GM23338 (cell line): ENCODE data around the gene PNPO. TPM values are rescaled to one million over a fixed set of nuclear protein-coding genes. Genes with fewer than 3 reads are reported as not detected.

Source experiments
- ATAC-seq: fragments of 200-7000 bp; cut with Tn5 transposase; 3 replicates; pipeline ENCODE4 v1.9.1; 2020
- DNase-seq: peaks from one replicate; pipeline ENCODE4 v3.0.0-alpha.2; 2015; ENCODE audit warnings: low spot score
- H2AFZ ChIP-seq: fragments of 200-600 bp; sonication (generic); 2 replicates; pipeline ENCODE4 v1.8.0; 2016; ENCODE audit warnings: antibody characterized with exemption, mild to moderate bottlenecking, moderate library complexity
- H3F3A ChIP-seq: fragments of 200-600 bp; sonication (generic); replicated peaks from 2 replicates; pipeline ENCODE4 v1.8.0; 2017; ENCODE audit warnings: antibody characterized with exemption, mixed run types, low read depth
- H3K27ac ChIP-seq: fragments of 200-600 bp; sonication (generic); 2 replicates; pipeline ENCODE4 v1.6.1; 2016; ENCODE audit warnings: low read depth
- H3K27me3 ChIP-seq: fragments of 200-600 bp; sonication (generic); 2 replicates; pipeline ENCODE4 v1.8.0; 2016; ENCODE audit warnings: mild to moderate bottlenecking, mixed run types, moderate library complexity; ENCODE audit not compliant: insufficient read depth
- H3K36me3 ChIP-seq: fragments of 200-600 bp; sonication (generic); 2 replicates; pipeline ENCODE4 v1.8.0; 2016; ENCODE audit warnings: mild to moderate bottlenecking; ENCODE audit not compliant: insufficient read depth
- H3K4me1 ChIP-seq: fragments of 200-600 bp; sonication (generic); 2 replicates; pipeline ENCODE4 v1.8.0; 2016; ENCODE audit warnings: mild to moderate bottlenecking, moderate library complexity; ENCODE audit not compliant: insufficient read depth
- H3K4me2 ChIP-seq: fragments of 200-600 bp; sonication (generic); 2 replicates; pipeline ENCODE4 v1.7.1; 2017; ENCODE audit warnings: mixed run types
- H3K4me3 ChIP-seq: fragments of 200-600 bp; sonication (generic); 2 replicates; pipeline ENCODE4 v1.6.1; 2016; ENCODE audit warnings: mixed run types
- H3K79me2 ChIP-seq: fragments of 200-600 bp; sonication (generic); replicated peaks from 2 replicates; pipeline ENCODE4 v1.8.0; 2017; ENCODE audit warnings: mild to moderate bottlenecking; ENCODE audit not compliant: insufficient read depth
- H3K9me2 ChIP-seq: fragments of 200-600 bp; sonication (generic); 2 replicates; pipeline ENCODE4 v1.8.0; 2017; ENCODE audit not compliant: insufficient read depth
- H4K20me1 ChIP-seq: fragments of 200-600 bp; sonication (generic); replicated peaks from 2 replicates; pipeline ENCODE4 v1.8.0; 2017; ENCODE audit warnings: mild to moderate bottlenecking; ENCODE audit not compliant: insufficient read depth
- H3K27ac Mint-ChIP-seq: 2 replicates; pipeline ENCODE4 v1.8.0; 2020; ENCODE audit warnings: inconsistent platforms, mild to moderate bottlenecking, moderate library complexity, mixed read lengths
- H3K27me3 Mint-ChIP-seq: 3 replicates; pipeline ENCODE4 v1.8.0; 2022; ENCODE audit warnings: low read depth, mild to moderate bottlenecking, moderate library complexity, mixed read lengths, inconsistent platforms; ENCODE audit not compliant: insufficient read depth, poor library complexity
- H3K36me3 Mint-ChIP-seq: 3 replicates; pipeline ENCODE4 v1.8.0; 2021; ENCODE audit warnings: low read depth, mild to moderate bottlenecking, inconsistent platforms, moderate library complexity, mixed read lengths
- H3K4me1 Mint-ChIP-seq: 3 replicates; pipeline ENCODE4 v1.8.0; 2020; ENCODE audit warnings: mild to moderate bottlenecking, inconsistent platforms, mixed read lengths
- H3K4me3 Mint-ChIP-seq: 3 replicates; pipeline ENCODE4 v1.8.0; 2021; ENCODE audit warnings: moderate library complexity, mild to moderate bottlenecking, inconsistent platforms, mixed read lengths
- H3K9me3 Mint-ChIP-seq: 3 replicates; pipeline ENCODE4 v1.8.0; 2020; ENCODE audit warnings: moderate library complexity, mild to moderate bottlenecking, inconsistent platforms, mixed read lengths
- JUNB ChIP-seq: IDR thresholded peaks from one replicate; pipeline ENCODE4 v1.6.1; 2016; ENCODE audit warnings: antibody characterized with exemption; ENCODE audit not compliant: unreplicated experiment
- POLR2AphosphoS5 ChIP-seq: IDR thresholded peaks from 2 replicates; pipeline ENCODE4 v1.6.1; 2016; ENCODE audit warnings: antibody characterized with exemption, low read depth
- STAT1 ChIP-seq: IDR thresholded peaks from one replicate; pipeline ENCODE4 v1.6.1; 2016; ENCODE audit warnings: antibody characterized with exemption; ENCODE audit not compliant: unreplicated experiment
- ZNF331 ChIP-seq: fragments of 250-450 bp; sonication (Bioruptor Pico); IDR thresholded peaks from 2 replicates; pipeline ENCODE4 v1.5.0; 2020; ENCODE audit warnings: low read depth, mild to moderate bottlenecking, moderate library complexity
- polyA plus RNA-seq: library from polyadenylated mRNA; unstranded; fragments of >200 nt; fragmentation: Nextera tagmentation; extraction: Ambion mirVana; gene quantifications from 2 replicates; pipeline ENCODE4 v1.2.1, GENCODE V29; 2016
- total RNA-seq: library from RNA; depleted of rRNA; stranded (reverse); fragments of >200 nt; shearing (Covaris generic); gene quantifications from 2 replicates; pipeline ENCODE4 v1.2.3, GENCODE V29; 2014
- TF ChIP-seq, protein P1 (sequence below): fragments of 250-450 bp; sonication (Bioruptor Pico); IDR thresholded peaks from 2 replicates; pipeline ENCODE4 v1.5.0; 2020; ENCODE audit warnings: mild to moderate bottlenecking, moderate library complexity
- TF ChIP-seq, protein P2 (sequence below): IDR thresholded peaks from one replicate; pipeline ENCODE4 v1.6.1; 2018; ENCODE audit warnings: antibody characterized with exemption; ENCODE audit not compliant: unreplicated experiment

Gene PNPO
- total and polyA plus RNA-seq, 2 experiments from 2014 or later = 5.0 to 12.7 TPM

DNA sequence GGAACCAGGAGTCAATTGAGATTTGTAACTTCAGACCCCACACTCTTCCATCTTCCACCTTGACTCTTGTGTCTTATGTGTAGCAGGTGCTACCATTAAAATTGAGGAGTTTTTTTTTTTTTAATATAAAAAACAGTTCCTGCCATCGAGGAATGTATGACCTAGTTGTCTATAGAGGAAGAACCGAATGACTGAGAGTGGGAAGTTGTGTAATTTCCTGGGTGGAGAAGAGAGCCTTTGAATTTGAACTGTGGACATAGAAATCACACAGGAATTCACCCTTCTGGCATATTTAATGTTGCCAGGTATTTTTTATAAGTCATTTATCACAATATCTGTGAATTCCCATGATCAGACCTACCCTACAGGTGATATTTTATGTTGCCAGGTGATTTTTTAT is 23.4 kb upstream of the PNPO start:
- no peak for ATAC-seq
- no peak overlapping the region for H3K27ac Mint-ChIP-seq

More for the DNA sequence above, 23.4 kb upstream of the PNPO start:
- H3K4me1 Mint-ChIP-seq = no peaks in the 10 kb centered on the region; the same call in 2 of the 3 replicates
- Histone ChIP-seq H3K4me3 (no peak overlapping the region), H3K27ac (no peak overlapping the region), H2AFZ (no peak overlapping the region), H4K20me1 (no peaks in the 10 kb centered on the region; the same call in 1 of the 2 replicates), H3F3A (no peaks in the 10 kb centered on the region; the same call in 1 of the 2 replicates), H3K9me2 (no peaks in the 10 kb centered on the region), H3K4me2 (no peak overlapping the region), H3K4me1 (no peaks in the 10 kb centered on the region), H3K36me3 (no peaks in the 10 kb centered on the region), H3K79me2 (no peaks in the 10 kb centered on the region), H3K27me3 (no peaks in the 10 kb centered on the region)
- no peaks in the 10 kb centered on the region for H3K9me3 Mint-ChIP-seq
- TF ChIP-seq STAT1 (no peak), ZNF331 (CRISPR knock-in tag) (no peak), POLR2AphosphoS5 (no peak), JUNB (no peak)
- TF ChIP-seq, protein P1, sequence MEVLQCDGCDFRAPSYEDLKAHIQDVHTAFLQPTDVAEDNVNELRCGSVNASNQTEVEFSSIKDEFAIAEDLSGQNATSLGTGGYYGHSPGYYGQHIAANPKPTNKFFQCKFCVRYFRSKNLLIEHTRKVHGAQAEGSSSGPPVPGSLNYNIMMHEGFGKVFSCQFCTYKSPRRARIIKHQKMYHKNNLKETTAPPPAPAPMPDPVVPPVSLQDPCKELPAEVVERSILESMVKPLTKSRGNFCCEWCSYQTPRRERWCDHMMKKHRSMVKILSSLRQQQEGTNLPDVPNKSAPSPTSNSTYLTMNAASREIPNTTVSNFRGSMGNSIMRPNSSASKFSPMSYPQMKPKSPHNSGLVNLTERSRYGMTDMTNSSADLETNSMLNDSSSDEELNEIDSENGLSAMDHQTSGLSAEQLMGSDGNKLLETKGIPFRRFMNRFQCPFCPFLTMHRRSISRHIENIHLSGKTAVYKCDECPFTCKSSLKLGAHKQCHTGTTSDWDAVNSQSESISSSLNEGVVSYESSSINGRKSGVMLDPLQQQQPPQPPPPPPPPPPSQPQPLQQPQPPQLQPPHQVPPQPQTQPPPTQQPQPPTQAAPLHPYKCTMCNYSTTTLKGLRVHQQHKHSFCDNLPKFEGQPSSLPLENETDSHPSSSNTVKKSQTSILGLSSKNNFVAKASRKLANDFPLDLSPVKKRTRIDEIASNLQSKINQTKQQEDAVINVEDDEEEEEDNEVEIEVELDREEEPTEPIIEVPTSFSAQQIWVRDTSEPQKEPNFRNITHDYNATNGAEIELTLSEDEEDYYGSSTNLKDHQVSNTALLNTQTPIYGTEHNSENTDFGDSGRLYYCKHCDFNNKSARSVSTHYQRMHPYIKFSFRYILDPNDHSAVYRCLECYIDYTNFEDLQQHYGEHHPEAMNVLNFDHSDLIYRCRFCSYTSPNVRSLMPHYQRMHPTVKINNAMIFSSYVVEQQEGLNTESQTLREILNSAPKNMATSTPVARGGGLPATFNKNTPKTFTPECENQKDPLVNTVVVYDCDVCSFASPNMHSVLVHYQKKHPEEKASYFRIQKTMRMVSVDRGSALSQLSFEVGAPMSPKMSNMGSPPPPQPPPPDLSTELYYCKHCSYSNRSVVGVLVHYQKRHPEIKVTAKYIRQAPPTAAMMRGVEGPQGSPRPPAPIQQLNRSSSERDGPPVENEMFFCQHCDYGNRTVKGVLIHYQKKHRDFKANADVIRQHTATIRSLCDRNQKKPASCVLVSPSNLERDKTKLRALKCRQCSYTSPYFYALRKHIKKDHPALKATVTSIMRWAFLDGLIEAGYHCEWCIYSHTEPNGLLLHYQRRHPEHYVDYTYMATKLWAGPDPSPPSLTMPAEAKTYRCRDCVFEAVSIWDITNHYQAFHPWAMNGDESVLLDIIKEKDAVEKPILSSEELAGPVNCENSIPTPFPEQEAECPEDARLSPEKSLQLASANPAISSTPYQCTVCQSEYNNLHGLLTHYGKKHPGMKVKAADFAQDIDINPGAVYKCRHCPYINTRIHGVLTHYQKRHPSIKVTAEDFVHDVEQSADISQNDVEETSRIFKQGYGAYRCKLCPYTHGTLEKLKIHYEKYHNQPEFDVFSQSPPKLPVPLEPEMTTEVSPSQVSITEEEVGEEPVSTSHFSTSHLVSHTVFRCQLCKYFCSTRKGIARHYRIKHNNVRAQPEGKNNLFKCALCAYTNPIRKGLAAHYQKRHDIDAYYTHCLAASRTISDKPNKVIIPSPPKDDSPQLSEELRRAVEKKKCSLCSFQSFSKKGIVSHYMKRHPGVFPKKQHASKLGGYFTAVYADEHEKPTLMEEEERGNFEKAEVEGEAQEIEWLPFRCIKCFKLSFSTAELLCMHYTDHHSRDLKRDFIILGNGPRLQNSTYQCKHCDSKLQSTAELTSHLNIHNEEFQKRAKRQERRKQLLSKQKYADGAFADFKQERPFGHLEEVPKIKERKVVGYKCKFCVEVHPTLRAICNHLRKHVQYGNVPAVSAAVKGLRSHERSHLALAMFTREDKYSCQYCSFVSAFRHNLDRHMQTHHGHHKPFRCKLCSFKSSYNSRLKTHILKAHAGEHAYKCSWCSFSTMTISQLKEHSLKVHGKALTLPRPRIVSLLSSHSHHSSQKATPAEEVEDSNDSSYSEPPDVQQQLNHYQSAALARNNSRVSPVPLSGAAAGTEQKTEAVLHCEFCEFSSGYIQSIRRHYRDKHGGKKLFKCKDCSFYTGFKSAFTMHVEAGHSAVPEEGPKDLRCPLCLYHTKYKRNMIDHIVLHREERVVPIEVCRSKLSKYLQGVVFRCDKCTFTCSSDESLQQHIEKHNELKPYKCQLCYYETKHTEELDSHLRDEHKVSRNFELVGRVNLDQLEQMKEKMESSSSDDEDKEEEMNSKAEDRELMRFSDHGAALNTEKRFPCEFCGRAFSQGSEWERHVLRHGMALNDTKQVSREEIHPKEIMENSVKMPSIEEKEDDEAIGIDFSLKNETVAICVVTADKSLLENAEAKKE (CRISPR knock-in tag) = no peak
- TF ChIP-seq, protein P2, sequence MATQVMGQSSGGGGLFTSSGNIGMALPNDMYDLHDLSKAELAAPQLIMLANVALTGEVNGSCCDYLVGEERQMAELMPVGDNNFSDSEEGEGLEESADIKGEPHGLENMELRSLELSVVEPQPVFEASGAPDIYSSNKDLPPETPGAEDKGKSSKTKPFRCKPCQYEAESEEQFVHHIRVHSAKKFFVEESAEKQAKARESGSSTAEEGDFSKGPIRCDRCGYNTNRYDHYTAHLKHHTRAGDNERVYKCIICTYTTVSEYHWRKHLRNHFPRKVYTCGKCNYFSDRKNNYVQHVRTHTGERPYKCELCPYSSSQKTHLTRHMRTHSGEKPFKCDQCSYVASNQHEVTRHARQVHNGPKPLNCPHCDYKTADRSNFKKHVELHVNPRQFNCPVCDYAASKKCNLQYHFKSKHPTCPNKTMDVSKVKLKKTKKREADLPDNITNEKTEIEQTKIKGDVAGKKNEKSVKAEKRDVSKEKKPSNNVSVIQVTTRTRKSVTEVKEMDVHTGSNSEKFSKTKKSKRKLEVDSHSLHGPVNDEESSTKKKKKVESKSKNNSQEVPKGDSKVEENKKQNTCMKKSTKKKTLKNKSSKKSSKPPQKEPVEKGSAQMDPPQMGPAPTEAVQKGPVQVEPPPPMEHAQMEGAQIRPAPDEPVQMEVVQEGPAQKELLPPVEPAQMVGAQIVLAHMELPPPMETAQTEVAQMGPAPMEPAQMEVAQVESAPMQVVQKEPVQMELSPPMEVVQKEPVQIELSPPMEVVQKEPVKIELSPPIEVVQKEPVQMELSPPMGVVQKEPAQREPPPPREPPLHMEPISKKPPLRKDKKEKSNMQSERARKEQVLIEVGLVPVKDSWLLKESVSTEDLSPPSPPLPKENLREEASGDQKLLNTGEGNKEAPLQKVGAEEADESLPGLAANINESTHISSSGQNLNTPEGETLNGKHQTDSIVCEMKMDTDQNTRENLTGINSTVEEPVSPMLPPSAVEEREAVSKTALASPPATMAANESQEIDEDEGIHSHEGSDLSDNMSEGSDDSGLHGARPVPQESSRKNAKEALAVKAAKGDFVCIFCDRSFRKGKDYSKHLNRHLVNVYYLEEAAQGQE = no peak
- H3K36me3 Mint-ChIP-seq = peaks cover 6% of the 10 kb centered on the region; the same call in 2 of the 3 replicates
- H3K4me3 Mint-ChIP-seq = no peak overlapping the region
- DNase-seq = no peak
- peaks cover 4% of the 10 kb centered on the region for H3K27me3 Mint-ChIP-seq
